ENCODE measurements around the gene SH3TC1.

The SH3TC1 gene

DNA sequence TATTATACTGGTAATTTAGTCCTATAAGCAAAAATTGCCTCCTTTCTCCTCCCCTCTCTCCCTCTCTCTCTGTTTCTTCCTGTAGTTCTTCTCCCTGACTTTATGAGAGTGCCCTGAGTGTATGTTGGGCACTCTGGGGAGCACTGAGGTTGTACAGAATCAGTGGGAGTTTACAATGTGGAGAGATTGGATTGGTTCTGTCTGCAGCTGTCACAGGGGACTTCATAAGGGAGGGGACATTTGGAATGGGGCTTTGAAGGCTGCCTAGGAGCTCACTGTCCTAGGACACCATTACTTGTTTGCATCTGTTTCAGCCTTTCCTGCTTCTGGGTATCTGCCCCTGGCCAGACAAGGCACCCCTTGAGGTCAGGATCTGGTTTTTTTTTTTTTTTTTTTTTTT lies 22.9 kb downstream of the SH3TC1 start:
- TF ChIP-seq EZH2 (IDR thresholded peaks at IDR 0.05; ENCODE audit: borderline replicate concordance, low read length): no peak
- TF ChIP-seq CTCF (IDR thresholded peaks at IDR 0.05; ENCODE audit: low read length): no peak
- Histone ChIP-seq H3K27ac (ENCODE audit: low read depth, low read length, poor library complexity, severe bottlenecking) (no peak overlapping the region), H3K79me2 (ENCODE audit: insufficient read depth, low read length) (no peaks in the 10 kb centered on the region), H2AFZ (ENCODE audit: low read length) (no peak overlapping the region), H3K36me3 (ENCODE audit: insufficient read depth, low read length) (0 out of 2 replicates have a peak, but pooled peaks cover 6% of the 10 kb centered on the region), H3K27me3 (ENCODE audit: insufficient read depth, low read length) (no peaks in the 10 kb centered on the region), H3K9ac (ENCODE audit: low read length) (no peak overlapping the region), H3F3A (ENCODE audit: insufficient read depth, low read length) (no peaks in the 10 kb centered on the region), H4K20me1 (ENCODE audit: insufficient read depth, low read length) (no peaks in the 10 kb centered on the region), H3K4me3 (ENCODE audit: low read depth, low read length, poor library complexity, severe bottlenecking) (no peak overlapping the region), H3K9me2 (ENCODE audit: low read depth, low read length) (no peaks in the 10 kb centered on the region), H3K4me2 (ENCODE audit: low read length) (no peak overlapping the region), H3K4me1 (ENCODE audit: insufficient read depth, low read length, severe bottlenecking) (no peaks in the 10 kb centered on the region), H3K9me3 (ENCODE audit: low read length) (no peaks in the 10 kb centered on the region)

- TF ChIP-seq CTCF (IDR thresholded peaks at IDR 0.05; ENCODE audit: low read length) (no peak), EZH2 (IDR thresholded peaks at IDR 0.05; ENCODE audit: borderline replicate concordance, low read length) (no peak)
- H3K9me2 ChIP-seq (ENCODE audit: low read depth, low read length): no peaks in the 10 kb centered on the region
- no peaks in the 10 kb centered on the region for H3K27me3 ChIP-seq (ENCODE audit: insufficient read depth, low read length)
- H3K9ac ChIP-seq (ENCODE audit: low read length): no peak overlapping the region
- peaks cover 7% of the 10 kb centered on the region for H3K4me1 ChIP-seq (ENCODE audit: insufficient read depth, low read length, severe bottlenecking)
- H3K4me2 ChIP-seq (ENCODE audit: low read length): no peak overlapping the region
- no peak overlapping the region for H2AFZ ChIP-seq (ENCODE audit: low read length)
- H3K9me3 ChIP-seq (ENCODE audit: low read length): no peaks in the 10 kb centered on the region
- 0 out of 2 replicates have a peak, but pooled peaks cover 6% of the 10 kb centered on the region for H3K36me3 ChIP-seq (ENCODE audit: insufficient read depth, low read length)
- no peaks in the 10 kb centered on the region for H3F3A ChIP-seq (ENCODE audit: insufficient read depth, low read length)
- H3K27ac ChIP-seq (ENCODE audit: low read depth, low read length, poor library complexity, severe bottlenecking): no peak overlapping the region
- no peak overlapping the region for H3K4me3 ChIP-seq (ENCODE audit: low read depth, low read length, poor library complexity, severe bottlenecking)
- H4K20me1 ChIP-seq (ENCODE audit: insufficient read depth, low read length): no peaks in the 10 kb centered on the region
- no peaks in the 10 kb centered on the region for H3K79me2 ChIP-seq (ENCODE audit: insufficient read depth, low read length)
Measured at GRCh38 chr4:8222609-8223388, 23.7 kb downstream of the SH3TC1 start.

DNA sequence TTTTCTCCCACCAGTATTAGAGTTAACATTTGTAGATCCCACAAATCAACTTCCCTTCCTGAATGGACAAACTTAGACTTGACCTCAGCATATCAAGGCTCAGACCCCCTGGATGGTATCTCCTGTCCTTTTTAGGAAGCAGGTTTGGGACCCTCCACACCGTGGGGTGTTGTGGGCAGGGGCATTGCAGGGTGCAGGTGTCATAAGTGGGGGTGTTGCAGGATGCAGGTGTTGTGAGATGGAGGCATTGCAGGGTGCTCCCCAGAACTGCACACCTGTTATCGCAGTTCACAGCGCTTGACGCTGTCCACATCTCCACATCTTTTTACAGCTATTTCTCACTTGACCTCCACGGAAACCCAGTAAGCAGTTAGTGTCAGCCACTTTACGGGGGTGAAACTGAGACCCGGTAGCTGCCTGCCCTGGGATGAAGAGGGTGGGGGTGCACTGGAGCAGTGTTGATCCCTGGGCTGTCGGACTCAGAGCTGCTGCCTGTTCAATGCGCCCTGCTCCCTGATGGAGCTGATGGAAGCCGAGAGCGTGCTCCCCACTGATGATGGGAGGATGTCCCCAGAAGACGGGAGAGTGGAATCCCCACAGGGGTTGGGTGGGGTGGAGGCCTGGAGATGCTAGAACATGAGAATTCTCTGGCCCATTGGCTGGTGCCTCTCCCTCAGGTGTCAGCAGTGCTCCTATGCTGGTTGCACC lies 25.3 kb downstream of the SH3TC1 start:
- Histone ChIP-seq H2AFZ (ENCODE audit: low read length) (no peak overlapping the region), H3K36me3 (ENCODE audit: insufficient read depth, low read length) (0 out of 2 replicates have a peak, but pooled peaks cover 6% of the 10 kb centered on the region), H3K79me2 (ENCODE audit: insufficient read depth, low read length) (no peaks in the 10 kb centered on the region), H3K27ac (ENCODE audit: low read depth, low read length, poor library complexity, severe bottlenecking) (no peak overlapping the region), H3K4me2 (ENCODE audit: low read length) (no peak overlapping the region), H3K9ac (ENCODE audit: low read length) (no peak overlapping the region), H3K9me2 (ENCODE audit: low read depth, low read length) (no peaks in the 10 kb centered on the region), H4K20me1 (ENCODE audit: insufficient read depth, low read length) (no peaks in the 10 kb centered on the region), H3F3A (ENCODE audit: insufficient read depth, low read length) (no peaks in the 10 kb centered on the region), H3K9me3 (ENCODE audit: low read length) (no peaks in the 10 kb centered on the region), H3K4me1 (ENCODE audit: insufficient read depth, low read length, severe bottlenecking) (peaks cover 18% of the 10 kb centered on the region), H3K27me3 (ENCODE audit: insufficient read depth, low read length) (no peaks in the 10 kb centered on the region), H3K4me3 (ENCODE audit: low read depth, low read length, poor library complexity, severe bottlenecking) (no peak overlapping the region)
- TF ChIP-seq EZH2 (IDR thresholded peaks at IDR 0.05; ENCODE audit: borderline replicate concordance, low read length) (no peak), CTCF (IDR thresholded peaks at IDR 0.05; ENCODE audit: low read length) (no peak)
